NCI-H345 (cell line): ENCODE data around the gene RNF208.

ENCODE experiments used
- DNase-seq: peaks from one replicate; lab custom pipeline; 2025; lab: John Stamatoyannopoulos, UW

RNF208 gene

GRCh38 chr9:137227853-137228505 lies 5.9 kb upstream of the RNF208 start:
- DNase-seq: no peak

GRCh38 chr9:137227054-137227852 lies 5.2 kb upstream of the RNF208 start, which contains the start of gene RNF224:
Gene RNF224 (plus strand): TSS chr9:137227502. CDS start chr9:137228336, 834 bp downstream.
- peak; percentile 75 for DNase-seq

- DNase-seq: no peak
Measured at GRCh38 chr9:137226338-137227053, 4.5 kb upstream of the RNF208 start.

GRCh38 chr9:137225699-137226331 lies 3.8 kb upstream of the RNF208 start:
- DNase-seq: no peak

GRCh38 chr9:137224830-137225694 lies 3.0 kb upstream of the RNF208 start, which contains the start of gene CYSRT1:
Gene CYSRT1 (plus strand): TSS chr9:137225174. CDS start chr9:137225622, 448 bp downstream.
- no peak for DNase-seq

- peak; percentile 97 for DNase-seq
Measured at GRCh38 chr9:137223078-137223970, 1.3 kb upstream of the RNF208 start.

- DNase-seq: peak; percentile 49
Measured at GRCh38 chr9:137221506-137222111, 431 bp downstream of the RNF208 start.

- no peak for DNase-seq
Measured at GRCh38 chr9:137221095-137221505, 940 bp downstream of the RNF208 start.

GRCh38 chr9:137220317-137221094 lies 1.5 kb downstream of the RNF208 start:
- DNase-seq: no peak

GRCh38 chr9:137219757-137220316 lies 2.2 kb downstream of the RNF208 start:
- DNase-seq: no peak

GRCh38 chr9:137218754-137219271 lies 3.2 kb downstream of the RNF208 start:
- no peak for DNase-seq

- no peak for DNase-seq
Measured at GRCh38 chr9:137218212-137218753, 3.8 kb downstream of the RNF208 start.

GRCh38 chr9:137217276-137218211 lies 4.5 kb downstream of the RNF208 start:
- no peak for DNase-seq

GRCh38 chr9:137216188-137216965 lies 5.7 kb downstream of the RNF208 start:
- DNase-seq: no peak

- DNase-seq: no peak
Measured at GRCh38 chr9:137215196-137215986, 6.6 kb downstream of the RNF208 start.
